AG09319 (cell line): ENCODE measurements around the gene CAMTA1.

ENCODE experiments used
- DNase-seq: peaks from one replicate; pipeline ENCODE4 v3.0.0-alpha.2; 2010; ENCODE audit warnings: low read depth; ENCODE audit errors: extremely low read depth
- TF ChIP-seq, protein P1 (sequence below): IDR thresholded peaks from 2 replicates; pipeline ENCODE4 v1.5.1; 2011; ENCODE audit warnings: low read depth, mild to moderate bottlenecking, inconsistent platforms, low read length, moderate library complexity

CAMTA1 gene

DNA sequence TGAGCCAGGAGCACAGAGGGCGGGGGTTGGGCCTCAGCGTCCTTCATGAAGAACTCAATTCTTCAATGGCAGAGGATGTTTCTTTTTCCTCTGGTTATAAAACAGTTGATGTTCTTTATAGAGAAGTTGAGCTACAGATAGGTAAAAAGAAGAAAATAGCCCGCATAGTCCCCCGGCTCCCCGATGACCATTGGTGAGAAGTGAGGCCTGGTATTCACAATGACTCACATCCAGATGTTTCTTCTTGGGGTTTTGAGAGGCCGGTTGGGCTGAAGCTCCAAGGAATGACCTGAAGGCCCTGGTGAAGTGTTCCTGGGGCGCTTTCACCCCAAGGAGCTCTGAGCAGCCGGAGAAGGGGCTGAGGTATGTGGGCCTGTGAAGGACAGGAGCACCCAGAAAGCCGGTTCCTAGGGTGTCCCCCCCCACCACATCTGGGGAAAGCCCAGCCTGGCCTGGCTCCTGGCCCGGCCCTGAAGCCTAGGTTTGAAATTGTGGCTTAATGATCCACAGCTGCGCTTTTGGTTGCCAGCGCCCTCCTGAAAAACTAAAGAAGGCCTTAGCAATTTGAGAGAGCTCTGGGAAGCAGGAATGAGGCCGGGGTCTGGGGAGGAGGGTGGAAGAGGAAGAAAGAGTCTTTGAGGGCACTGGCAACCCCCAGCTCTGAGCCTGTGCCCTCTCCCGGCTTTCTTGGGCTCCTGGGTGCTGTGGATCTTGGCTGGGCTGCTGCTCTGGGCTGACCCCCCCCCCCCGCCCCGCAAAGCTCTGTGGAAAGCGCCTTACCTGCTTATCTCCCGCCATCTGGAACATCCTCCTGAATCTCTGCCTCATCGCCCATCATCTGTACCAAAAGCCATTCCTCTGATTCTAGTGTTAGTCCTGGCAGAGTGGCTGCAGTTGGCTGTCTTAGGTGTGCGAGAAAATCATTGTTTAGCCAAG lies 444.7 kb downstream of the CAMTA1 start:
- TF ChIP-seq, protein P1, sequence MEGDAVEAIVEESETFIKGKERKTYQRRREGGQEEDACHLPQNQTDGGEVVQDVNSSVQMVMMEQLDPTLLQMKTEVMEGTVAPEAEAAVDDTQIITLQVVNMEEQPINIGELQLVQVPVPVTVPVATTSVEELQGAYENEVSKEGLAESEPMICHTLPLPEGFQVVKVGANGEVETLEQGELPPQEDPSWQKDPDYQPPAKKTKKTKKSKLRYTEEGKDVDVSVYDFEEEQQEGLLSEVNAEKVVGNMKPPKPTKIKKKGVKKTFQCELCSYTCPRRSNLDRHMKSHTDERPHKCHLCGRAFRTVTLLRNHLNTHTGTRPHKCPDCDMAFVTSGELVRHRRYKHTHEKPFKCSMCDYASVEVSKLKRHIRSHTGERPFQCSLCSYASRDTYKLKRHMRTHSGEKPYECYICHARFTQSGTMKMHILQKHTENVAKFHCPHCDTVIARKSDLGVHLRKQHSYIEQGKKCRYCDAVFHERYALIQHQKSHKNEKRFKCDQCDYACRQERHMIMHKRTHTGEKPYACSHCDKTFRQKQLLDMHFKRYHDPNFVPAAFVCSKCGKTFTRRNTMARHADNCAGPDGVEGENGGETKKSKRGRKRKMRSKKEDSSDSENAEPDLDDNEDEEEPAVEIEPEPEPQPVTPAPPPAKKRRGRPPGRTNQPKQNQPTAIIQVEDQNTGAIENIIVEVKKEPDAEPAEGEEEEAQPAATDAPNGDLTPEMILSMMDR = no peak; the same call in 1 of the 2 replicates
- DNase-seq = no peak

DNA sequence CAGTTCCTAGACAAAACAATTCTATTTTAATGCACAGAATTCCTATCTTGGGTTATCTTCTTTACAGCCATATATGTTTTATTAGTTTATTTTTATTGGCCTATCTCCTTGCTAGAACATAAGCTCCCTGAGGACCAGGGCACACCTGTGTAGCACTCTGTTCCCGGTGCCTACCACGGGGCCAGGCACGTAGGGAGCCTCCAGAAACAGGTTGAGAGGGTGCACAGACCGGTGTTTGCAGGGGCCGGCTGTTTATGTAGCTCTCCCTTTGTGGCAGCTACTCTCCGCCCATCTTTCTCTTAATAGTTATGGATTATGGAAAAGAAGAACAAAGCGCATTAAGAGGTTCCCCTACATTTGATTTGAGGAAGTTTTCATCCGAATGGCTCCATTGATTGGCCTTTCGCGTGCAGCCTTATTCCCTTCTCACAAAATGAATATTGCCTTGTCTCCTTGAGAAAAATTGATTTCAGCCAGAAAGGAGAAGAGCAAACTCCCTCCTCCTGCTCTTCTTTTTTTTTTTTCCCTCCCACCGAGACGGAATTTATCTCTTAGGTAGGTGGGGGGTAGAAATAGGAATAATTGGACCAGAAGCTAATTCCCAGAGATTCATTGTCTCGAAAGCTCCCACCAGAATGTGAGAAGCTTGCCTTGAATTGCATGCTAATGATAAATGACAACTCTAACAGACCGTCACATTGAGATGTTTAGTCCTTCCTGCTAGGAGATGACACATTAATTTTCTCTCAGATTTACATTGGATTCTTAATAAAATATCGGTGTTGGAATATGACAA lies 447.4 kb downstream of the CAMTA1 start:
- DNase-seq = no peak
- TF ChIP-seq, protein P1 = no peak

GRCh38 chr1:7233237-7233540 lies 447.9 kb downstream of the CAMTA1 start:
- TF ChIP-seq, protein P1 = no peak
- no peak for DNase-seq

DNA sequence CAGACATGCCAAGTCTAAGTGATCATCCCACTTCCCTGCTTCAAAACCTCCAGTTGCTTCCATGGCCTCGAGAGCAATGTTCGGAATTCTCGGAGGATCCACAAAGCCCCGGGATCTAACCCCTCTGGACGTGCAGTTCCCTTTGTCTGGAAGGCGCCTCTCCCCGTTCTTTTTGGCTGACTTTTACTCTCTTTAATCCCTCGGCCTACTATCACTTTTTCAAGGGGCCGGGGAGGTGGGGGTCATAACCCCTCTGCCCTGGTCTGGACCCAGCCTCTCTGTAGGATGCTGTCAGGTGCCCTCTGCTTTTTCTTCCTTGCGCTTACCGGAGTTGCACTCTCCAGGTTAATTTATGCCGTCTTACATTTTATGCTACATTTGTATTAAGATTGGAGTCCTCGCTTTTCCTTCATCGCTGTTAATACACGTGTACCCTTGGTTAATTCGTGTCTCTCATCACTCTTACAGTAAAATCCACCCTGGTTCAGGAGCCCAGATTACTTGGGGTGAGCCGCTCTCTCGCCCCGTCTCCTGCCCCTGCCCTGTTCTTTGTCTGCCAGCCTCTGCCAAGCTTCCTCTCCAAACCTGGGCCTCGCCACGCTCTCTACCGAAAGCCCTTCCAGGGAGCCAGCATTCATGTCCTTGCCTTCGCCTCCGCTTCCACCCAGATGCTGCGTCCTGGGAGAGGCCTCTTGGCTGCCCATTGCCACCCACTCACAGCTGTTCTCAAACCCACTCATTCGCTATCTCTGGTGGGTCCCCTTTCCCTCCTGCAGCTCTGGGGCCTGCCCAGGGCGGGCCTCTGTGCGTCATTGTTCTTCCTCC lies 448.6 kb downstream of the CAMTA1 start:
- TF ChIP-seq, protein P1 = no peak
- DNase-seq = no peak

GRCh38 chr1:7234471-7234755 lies 449.2 kb downstream of the CAMTA1 start:
- no peak for DNase-seq
- TF ChIP-seq, protein P1 = no peak

DNA sequence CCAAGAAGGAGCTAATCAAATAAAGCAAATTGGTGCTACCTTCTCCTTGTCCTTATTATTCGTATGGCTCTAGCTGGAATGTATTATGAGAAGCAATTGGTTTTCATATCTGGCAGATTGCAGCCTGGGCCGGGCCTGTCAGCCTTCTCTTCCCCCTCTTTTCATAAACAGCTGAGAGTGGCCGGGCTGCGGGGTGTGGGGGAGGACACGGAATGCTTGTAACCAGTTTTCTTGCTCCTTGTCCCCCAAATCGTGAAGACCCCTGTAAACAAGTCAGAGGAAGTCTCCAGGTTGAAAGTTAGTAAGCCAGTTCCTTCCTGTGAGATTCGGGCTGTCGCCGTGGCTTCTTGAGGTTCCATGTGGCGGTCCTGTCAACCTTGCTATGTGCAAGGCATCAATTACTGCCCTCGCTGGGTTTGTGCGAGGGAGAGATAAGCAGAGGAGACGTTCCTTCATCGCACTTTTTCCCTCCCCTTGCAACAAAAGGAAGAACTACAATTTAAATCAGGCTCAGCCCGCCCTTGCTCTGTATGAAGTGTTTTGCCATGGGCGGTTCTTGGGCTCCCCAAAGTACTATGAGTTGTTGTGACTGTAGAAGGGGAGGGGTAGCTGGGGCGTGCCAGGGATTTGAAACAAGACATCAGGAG lies 450.7 kb downstream of the CAMTA1 start:
- no peak for DNase-seq
- TF ChIP-seq, protein P1 = no peak
